ENCODE data around the gene MAGOH.
A peak's percentile ranks its signal among the peaks of the same experiment; 100 is the strongest.
"Not testable (repeated sequence)": the region's sequence is repeated elsewhere in the genome, so short reads cannot be mapped to it uniquely, and the experiment has no call there.

MAGOH gene
- 21.0 to 26.5 (median 21.3) reads per million in 3 donors for total RNA-seq

GRCh38 chr1:53238197-53239155, at the start of gene MAGOH:
Gene MAGOH, minus strand, starts transcription at chr1:53238518. Its CDS starts 70 bp downstream, at chr1:53238448.
- Histone ChIP-seq H3K4me1 (ENCODE audit: control insufficient read depth, insufficient read depth, low read length, poor library complexity, severe bottlenecking) (peaks cover 18% of the 10 kb centered on the region), H3K27me3 (replicated peaks; ENCODE audit: control insufficient read depth, insufficient read depth, low read length, poor library complexity, severe bottlenecking) (no peaks in the 10 kb centered on the region), H3K27ac (ENCODE audit: insufficient read depth, low read length, poor library complexity, severe bottlenecking) (peak within 1 kb of the TSS; percentile 80), H3K9me3 (ENCODE audit: control insufficient read depth, low read length) (no peaks in the 10 kb centered on the region), H3K36me3 (ENCODE audit: control insufficient read depth, insufficient read depth, low read length) (peaks cover 23% of the 10 kb centered on the region), H3K4me3 (ENCODE audit: insufficient read depth, low read depth, low read length, poor library complexity, severe bottlenecking) (peak within 1 kb of the TSS; percentile 93)
- peak; percentile 89 to 93 (median 89) for DNase-seq

GRCh38 chr1:53286955-53287354, 48.6 kb upstream of the MAGOH start:
- no peak overlapping the region for H3K27ac ChIP-seq (ENCODE audit: insufficient read depth, low read length, poor library complexity, severe bottlenecking)
- no peaks in the 10 kb centered on the region for H3K27me3 ChIP-seq (replicated peaks; ENCODE audit: control insufficient read depth, insufficient read depth, low read length, poor library complexity, severe bottlenecking)
- DNase-seq = no peak
- H3K36me3 ChIP-seq (ENCODE audit: control insufficient read depth, insufficient read depth, low read length) = peaks cover 13% of the 10 kb centered on the region
- H3K4me1 ChIP-seq (ENCODE audit: control insufficient read depth, insufficient read depth, low read length, poor library complexity, severe bottlenecking) = no peaks in the 10 kb centered on the region
- H3K9me3 ChIP-seq (ENCODE audit: control insufficient read depth, low read length) = no peaks in the 10 kb centered on the region
- H3K4me3 ChIP-seq (ENCODE audit: insufficient read depth, low read depth, low read length, poor library complexity, severe bottlenecking) = no peak overlapping the region

- no peak overlapping the region for H3K27ac ChIP-seq (ENCODE audit: insufficient read depth, low read length, poor library complexity, severe bottlenecking)
- no peaks in the 10 kb centered on the region for H3K9me3 ChIP-seq (ENCODE audit: control insufficient read depth, low read length)
- no peaks in the 10 kb centered on the region for H3K27me3 ChIP-seq (replicated peaks; ENCODE audit: control insufficient read depth, insufficient read depth, low read length, poor library complexity, severe bottlenecking)
- no peak for DNase-seq
- peaks cover 13% of the 10 kb centered on the region for H3K36me3 ChIP-seq (ENCODE audit: control insufficient read depth, insufficient read depth, low read length)
- H3K4me3 ChIP-seq (ENCODE audit: insufficient read depth, low read depth, low read length, poor library complexity, severe bottlenecking) = no peak overlapping the region
- H3K4me1 ChIP-seq (ENCODE audit: control insufficient read depth, insufficient read depth, low read length, poor library complexity, severe bottlenecking) = no peaks in the 10 kb centered on the region
Observed at GRCh38 chr1:53285969-53286760, 47.8 kb upstream of the MAGOH start.

GRCh38 chr1:53285546-53285945, 47.2 kb upstream of the MAGOH start:
- H3K27ac ChIP-seq (ENCODE audit: insufficient read depth, low read length, poor library complexity, severe bottlenecking) = no peak overlapping the region
- H3K27me3 ChIP-seq (replicated peaks; ENCODE audit: control insufficient read depth, insufficient read depth, low read length, poor library complexity, severe bottlenecking) = no peaks in the 10 kb centered on the region
- H3K9me3 ChIP-seq (ENCODE audit: control insufficient read depth, low read length) = no peaks in the 10 kb centered on the region
- DNase-seq = no peak
- peaks cover 13% of the 10 kb centered on the region for H3K36me3 ChIP-seq (ENCODE audit: control insufficient read depth, insufficient read depth, low read length)
- no peaks in the 10 kb centered on the region for H3K4me1 ChIP-seq (ENCODE audit: control insufficient read depth, insufficient read depth, low read length, poor library complexity, severe bottlenecking)
- no peak overlapping the region for H3K4me3 ChIP-seq (ENCODE audit: insufficient read depth, low read depth, low read length, poor library complexity, severe bottlenecking)

GRCh38 chr1:53284224-53285020, 46.1 kb upstream of the MAGOH start:
- Histone ChIP-seq H3K36me3 (ENCODE audit: control insufficient read depth, insufficient read depth, low read length) (peaks cover 19% of the 10 kb centered on the region), H3K4me3 (ENCODE audit: insufficient read depth, low read depth, low read length, poor library complexity, severe bottlenecking) (no peak overlapping the region), H3K27me3 (replicated peaks; ENCODE audit: control insufficient read depth, insufficient read depth, low read length, poor library complexity, severe bottlenecking) (no peaks in the 10 kb centered on the region), H3K27ac (ENCODE audit: insufficient read depth, low read length, poor library complexity, severe bottlenecking) (no peak overlapping the region), H3K9me3 (ENCODE audit: control insufficient read depth, low read length) (no peaks in the 10 kb centered on the region), H3K4me1 (ENCODE audit: control insufficient read depth, insufficient read depth, low read length, poor library complexity, severe bottlenecking) (no peaks in the 10 kb centered on the region)
- DNase-seq = no peak

GRCh38 chr1:53283156-53283555, 44.8 kb upstream of the MAGOH start:
- H3K9me3 ChIP-seq (ENCODE audit: control insufficient read depth, low read length); DNase-seq; H3K27me3 ChIP-seq (replicated peaks; ENCODE audit: control insufficient read depth, insufficient read depth, low read length, poor library complexity, severe bottlenecking); H3K27ac ChIP-seq (ENCODE audit: insufficient read depth, low read length, poor library complexity, severe bottlenecking); H3K4me1 ChIP-seq (ENCODE audit: control insufficient read depth, insufficient read depth, low read length, poor library complexity, severe bottlenecking); H3K4me3 ChIP-seq (ENCODE audit: insufficient read depth, low read depth, low read length, poor library complexity, severe bottlenecking): not testable (repeated sequence)
- peaks cover 13% of the 10 kb centered on the region for H3K36me3 ChIP-seq (ENCODE audit: control insufficient read depth, insufficient read depth, low read length)

GRCh38 chr1:53281133-53281532, 42.8 kb upstream of the MAGOH start:
- H3K27me3 ChIP-seq (replicated peaks; ENCODE audit: control insufficient read depth, insufficient read depth, low read length, poor library complexity, severe bottlenecking) = no peaks in the 10 kb centered on the region
- no peak overlapping the region for H3K4me3 ChIP-seq (ENCODE audit: insufficient read depth, low read depth, low read length, poor library complexity, severe bottlenecking)
- no peaks in the 10 kb centered on the region for H3K9me3 ChIP-seq (ENCODE audit: control insufficient read depth, low read length)
- H3K4me1 ChIP-seq (ENCODE audit: control insufficient read depth, insufficient read depth, low read length, poor library complexity, severe bottlenecking) = no peaks in the 10 kb centered on the region
- H3K27ac ChIP-seq (ENCODE audit: insufficient read depth, low read length, poor library complexity, severe bottlenecking) = no peak overlapping the region
- H3K36me3 ChIP-seq (ENCODE audit: control insufficient read depth, insufficient read depth, low read length) = peaks cover 9% of the 10 kb centered on the region
- DNase-seq = no peak

GRCh38 chr1:53280496-53280895, 42.2 kb upstream of the MAGOH start:
- no peak overlapping the region for H3K27ac ChIP-seq (ENCODE audit: insufficient read depth, low read length, poor library complexity, severe bottlenecking)
- H3K4me3 ChIP-seq (ENCODE audit: insufficient read depth, low read depth, low read length, poor library complexity, severe bottlenecking) = no peak overlapping the region
- DNase-seq = no peak
- peaks cover 9% of the 10 kb centered on the region for H3K36me3 ChIP-seq (ENCODE audit: control insufficient read depth, insufficient read depth, low read length)
- H3K4me1 ChIP-seq (ENCODE audit: control insufficient read depth, insufficient read depth, low read length, poor library complexity, severe bottlenecking) = no peaks in the 10 kb centered on the region
- no peaks in the 10 kb centered on the region for H3K27me3 ChIP-seq (replicated peaks; ENCODE audit: control insufficient read depth, insufficient read depth, low read length, poor library complexity, severe bottlenecking)
- no peaks in the 10 kb centered on the region for H3K9me3 ChIP-seq (ENCODE audit: control insufficient read depth, low read length)

- no peaks in the 10 kb centered on the region for H3K27me3 ChIP-seq (replicated peaks; ENCODE audit: control insufficient read depth, insufficient read depth, low read length, poor library complexity, severe bottlenecking)
- H3K27ac ChIP-seq (ENCODE audit: insufficient read depth, low read length, poor library complexity, severe bottlenecking) = no peak overlapping the region
- H3K36me3 ChIP-seq (ENCODE audit: control insufficient read depth, insufficient read depth, low read length) = peaks cover 9% of the 10 kb centered on the region
- no peaks in the 10 kb centered on the region for H3K9me3 ChIP-seq (ENCODE audit: control insufficient read depth, low read length)
- H3K4me1 ChIP-seq (ENCODE audit: control insufficient read depth, insufficient read depth, low read length, poor library complexity, severe bottlenecking) = no peaks in the 10 kb centered on the region
- H3K4me3 ChIP-seq (ENCODE audit: insufficient read depth, low read depth, low read length, poor library complexity, severe bottlenecking) = no peak overlapping the region
- DNase-seq = no peak
Observed at GRCh38 chr1:53279296-53280200, 41.2 kb upstream of the MAGOH start.

Data from effector memory CD4-positive, alpha-beta T cell (primary cell).